IPS-18a (cell line): ENCODE data around the gene AGAP1.
"Not testable (repeated sequence)": the region's sequence is repeated elsewhere in the genome, so short reads cannot be mapped to it uniquely, and the experiment has no call there.

Source experiments
- H3K27ac ChIP-seq: one replicate; pipeline ENCODE4 v1.5.1; 2013; ENCODE audit warnings: low read length
- H3K27me3 ChIP-seq: one replicate; pipeline ENCODE4 v1.6.1; 2013; ENCODE audit warnings: mild to moderate bottlenecking, low read length; ENCODE audit not compliant: control insufficient read depth, insufficient read depth
- H3K36me3 ChIP-seq: one replicate; pipeline ENCODE4 v1.6.1; 2013; ENCODE audit warnings: low read depth, low read length; ENCODE audit not compliant: control insufficient read depth
- H3K4me1 ChIP-seq: one replicate; pipeline ENCODE4 v1.6.1; 2013; ENCODE audit warnings: low read depth, low read length; ENCODE audit not compliant: control insufficient read depth
- H3K4me3 ChIP-seq: one replicate; pipeline ENCODE4 v1.5.1; 2013; ENCODE audit warnings: low read length
- H3K9ac ChIP-seq: one replicate; pipeline ENCODE4 v1.6.1; 2013; ENCODE audit warnings: mild to moderate bottlenecking, low read length, moderate library complexity
- H3K9me3 ChIP-seq: one replicate; pipeline ENCODE4 v1.6.1; 2013; ENCODE audit warnings: low read depth, low read length; ENCODE audit not compliant: control insufficient read depth

Gene AGAP1

DNA sequence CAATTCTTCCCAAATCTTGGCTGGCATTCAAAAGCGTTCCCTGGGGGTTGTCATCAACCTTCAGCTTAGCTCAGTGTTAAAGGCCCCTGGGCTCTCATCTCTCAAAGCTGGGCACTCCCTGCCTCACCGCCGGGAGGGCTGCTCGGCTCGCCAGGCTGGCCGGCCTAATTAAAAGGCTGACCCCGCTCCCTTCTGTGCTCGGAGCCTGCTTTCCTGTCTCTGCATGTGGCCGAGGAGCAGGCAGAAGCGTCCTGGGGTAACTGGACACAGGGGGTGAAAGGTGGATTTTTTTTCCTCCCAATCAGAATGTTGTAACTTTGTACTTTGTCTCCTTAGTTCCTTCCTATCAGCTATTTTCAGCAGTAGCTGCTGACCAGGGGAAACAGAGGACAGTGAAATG, 443.2 kb downstream of the AGAP1 start:
- Histone ChIP-seq H3K27me3 (no peaks in the 10 kb centered on the region), H3K9ac (no peak overlapping the region), H3K4me3 (no peak overlapping the region), H3K36me3 (no peaks in the 10 kb centered on the region), H3K9me3 (no peaks in the 10 kb centered on the region), H3K27ac (no peak overlapping the region), H3K4me1 (no peaks in the 10 kb centered on the region)

DNA sequence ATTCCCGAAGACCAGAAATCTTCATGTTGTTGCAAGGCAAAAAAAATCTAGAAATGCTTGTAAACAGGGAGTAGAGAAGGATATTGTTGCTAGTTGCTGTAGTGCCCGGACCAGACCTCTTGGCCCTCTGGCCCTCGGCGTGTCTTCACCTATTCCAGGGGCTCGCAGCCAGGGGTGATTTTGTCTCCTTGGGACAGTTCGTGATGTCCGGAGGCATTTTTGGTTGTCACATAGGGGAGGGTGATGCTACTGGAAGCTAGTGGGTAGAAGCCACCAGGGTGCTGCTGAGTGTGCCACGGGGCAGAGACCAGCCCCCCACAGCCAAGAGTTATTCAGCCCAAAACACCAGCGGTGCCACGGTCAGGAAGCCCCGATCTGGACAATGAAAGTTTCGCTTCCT, 443.7 kb downstream of the AGAP1 start:
- H3K27ac ChIP-seq = no peak overlapping the region

DNA sequence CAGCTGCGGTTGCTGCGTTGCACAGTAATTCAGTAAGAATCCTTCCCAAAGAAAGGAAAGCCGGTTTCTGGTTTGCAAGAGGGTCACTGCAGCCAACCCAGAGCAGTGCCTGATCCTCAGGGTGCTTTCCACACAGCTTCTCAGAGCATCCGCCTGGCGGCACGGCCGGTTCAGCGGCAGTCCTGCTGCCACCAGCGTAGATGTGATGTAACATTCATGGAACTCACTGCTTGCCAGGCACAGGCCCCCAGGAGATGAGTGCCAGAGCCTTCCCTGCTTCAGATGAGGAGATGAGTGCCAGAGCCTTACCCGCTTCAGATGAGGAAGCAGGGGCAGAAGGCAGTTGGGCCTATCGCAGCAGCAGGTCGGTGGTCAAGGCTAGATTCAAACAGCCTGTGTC, 444.1 kb downstream of the AGAP1 start:
- no peak overlapping the region for H3K9ac ChIP-seq
- H3K27ac ChIP-seq = no peak overlapping the region
- H3K9me3 ChIP-seq = no peaks in the 10 kb centered on the region
- no peaks in the 10 kb centered on the region for H3K27me3 ChIP-seq
- H3K36me3 ChIP-seq = no peaks in the 10 kb centered on the region
- H3K4me1 ChIP-seq = no peaks in the 10 kb centered on the region
- H3K4me3 ChIP-seq = no peak overlapping the region

More for the DNA sequence above, 443.7 kb downstream of the AGAP1 start:
- no peak overlapping the region for H3K9ac ChIP-seq
- no peaks in the 10 kb centered on the region for H3K4me1 ChIP-seq
- H3K4me3 ChIP-seq = no peak overlapping the region
- H3K36me3 ChIP-seq = no peaks in the 10 kb centered on the region
- H3K27me3 ChIP-seq = no peaks in the 10 kb centered on the region
- no peaks in the 10 kb centered on the region for H3K9me3 ChIP-seq

DNA sequence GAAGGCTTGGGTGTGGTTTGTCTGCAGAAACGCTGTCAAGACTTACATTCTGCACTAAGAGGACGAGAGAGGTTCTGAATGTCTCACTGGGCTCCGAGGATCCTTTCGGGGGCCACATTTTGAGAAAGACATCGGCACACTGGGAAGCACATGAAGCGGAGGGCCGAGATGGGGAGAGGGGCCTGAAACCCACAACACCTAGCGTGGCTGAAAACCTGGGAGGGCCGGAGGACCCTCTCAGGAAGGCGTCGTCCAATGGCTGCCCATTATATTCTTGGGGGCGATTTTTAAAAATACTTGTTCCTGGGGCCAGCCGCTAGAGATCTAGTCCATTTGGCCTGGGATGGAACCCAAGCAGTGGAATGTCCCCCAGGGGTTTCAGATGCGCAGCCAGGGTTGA, 444.8 kb downstream of the AGAP1 start:
- Histone ChIP-seq H3K36me3 (no peaks in the 10 kb centered on the region), H3K4me3 (no peak overlapping the region), H3K9me3 (no peaks in the 10 kb centered on the region), H3K9ac (no peak overlapping the region), H3K27ac (no peak overlapping the region), H3K27me3 (no peaks in the 10 kb centered on the region), H3K4me1 (no peaks in the 10 kb centered on the region)

DNA sequence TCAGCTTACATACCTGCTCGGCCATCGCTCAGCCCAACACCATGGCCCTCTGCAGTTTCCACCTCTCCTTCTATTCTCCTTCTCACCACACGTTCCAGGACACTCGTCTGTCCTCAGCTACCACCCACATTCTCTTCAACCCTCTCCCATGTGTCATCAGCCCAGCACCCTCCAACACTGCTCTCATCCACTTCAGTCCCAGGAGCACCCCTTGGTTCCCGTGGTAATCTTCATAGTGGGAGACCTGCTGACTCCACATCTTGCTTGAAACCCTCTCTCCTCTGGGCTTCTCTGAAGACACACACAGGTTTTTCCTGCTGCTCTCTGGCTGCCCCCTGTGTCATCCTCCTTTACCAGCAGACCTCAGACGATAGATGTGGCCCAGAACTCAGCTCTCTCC, 445.6 kb downstream of the AGAP1 start:
- Histone ChIP-seq H3K27ac (no peak overlapping the region), H3K4me3 (no peak overlapping the region), H3K9ac (no peak overlapping the region), H3K36me3 (no peaks in the 10 kb centered on the region), H3K4me1 (no peaks in the 10 kb centered on the region), H3K27me3 (no peaks in the 10 kb centered on the region), H3K9me3 (no peaks in the 10 kb centered on the region)

DNA sequence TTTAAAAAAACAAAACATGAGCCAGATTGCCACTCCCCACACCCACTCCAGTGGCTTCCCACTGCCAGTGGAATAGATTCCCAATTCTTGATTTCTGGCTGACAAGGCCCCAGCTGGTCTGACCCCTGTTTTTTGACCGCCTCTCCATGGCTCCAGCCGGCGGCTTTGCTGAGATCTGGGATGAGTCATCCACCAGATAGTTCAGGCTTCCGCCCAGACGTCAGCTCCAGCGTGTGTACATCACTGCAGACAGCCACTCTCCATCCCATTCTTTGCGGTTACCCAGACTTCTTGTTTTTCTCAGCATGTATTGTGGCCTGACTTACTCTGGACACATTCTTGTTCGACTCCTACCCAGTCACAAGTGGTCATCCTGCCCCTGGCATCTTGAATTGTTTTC, 446.5 kb downstream of the AGAP1 start:
- Histone ChIP-seq H3K27me3 (no peaks in the 10 kb centered on the region), H3K4me3 (no peak overlapping the region), H3K9me3 (no peaks in the 10 kb centered on the region), H3K36me3 (no peaks in the 10 kb centered on the region), H3K27ac (no peak overlapping the region), H3K9ac (no peak overlapping the region), H3K4me1 (no peaks in the 10 kb centered on the region)

DNA sequence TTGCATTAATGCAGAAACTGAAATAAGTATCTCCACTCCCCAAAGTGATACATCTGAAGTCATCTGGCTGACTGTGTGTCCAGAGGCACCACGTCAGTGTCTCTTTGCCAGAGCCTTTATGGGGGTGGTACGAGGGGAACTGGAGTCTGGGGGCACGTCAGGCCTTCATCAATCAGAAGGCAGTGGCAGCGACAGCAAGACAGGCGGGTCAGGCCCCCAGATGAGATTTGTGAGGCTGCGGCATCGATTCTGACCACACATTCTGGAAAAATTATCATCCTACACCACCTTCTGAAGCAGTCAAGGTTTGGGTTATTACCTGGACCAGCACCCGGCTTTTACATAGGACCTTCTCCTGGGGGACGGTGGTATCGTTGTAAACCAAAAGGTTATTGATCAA, 450.7 kb downstream of the AGAP1 start:
- Histone ChIP-seq H3K4me3 (no peak overlapping the region), H3K9ac (no peak overlapping the region), H3K27ac (no peak overlapping the region), H3K9me3 (no peaks in the 10 kb centered on the region), H3K27me3 (no peaks in the 10 kb centered on the region), H3K4me1 (peaks cover 4% of the 10 kb centered on the region), H3K36me3 (no peaks in the 10 kb centered on the region)

DNA sequence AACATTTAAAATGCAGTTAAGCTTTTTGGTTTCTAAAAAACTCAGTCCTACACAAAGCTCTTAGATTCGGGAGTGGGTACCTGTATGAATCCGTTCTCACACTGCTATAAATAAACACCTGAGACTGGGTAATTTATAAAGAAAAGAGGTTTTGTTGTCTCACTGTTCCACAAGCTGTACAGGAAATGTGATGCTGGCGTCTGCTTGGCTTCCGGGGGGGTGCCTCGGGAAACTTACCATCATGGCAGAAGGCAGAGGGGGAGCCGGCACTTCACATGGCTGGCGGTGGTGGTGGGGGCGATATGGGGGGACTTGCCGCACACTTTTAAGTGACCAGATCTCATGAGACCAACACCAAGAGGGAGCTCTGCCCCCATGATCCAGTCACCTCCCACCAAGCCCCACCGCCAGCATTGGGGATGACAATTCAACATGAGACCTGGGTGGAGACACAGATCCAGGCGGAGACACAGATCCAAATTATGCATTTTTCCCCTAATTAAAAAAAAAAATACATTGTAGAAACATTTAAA, 451.8 kb downstream of the AGAP1 start:
- Histone ChIP-seq H3K36me3 (no peaks in the 10 kb centered on the region), H3K27me3 (no peaks in the 10 kb centered on the region), H3K4me1 (peaks cover 14% of the 10 kb centered on the region), H3K27ac (no peak overlapping the region), H3K4me3 (no peak overlapping the region), H3K9ac (no peak overlapping the region), H3K9me3 (no peaks in the 10 kb centered on the region)

DNA sequence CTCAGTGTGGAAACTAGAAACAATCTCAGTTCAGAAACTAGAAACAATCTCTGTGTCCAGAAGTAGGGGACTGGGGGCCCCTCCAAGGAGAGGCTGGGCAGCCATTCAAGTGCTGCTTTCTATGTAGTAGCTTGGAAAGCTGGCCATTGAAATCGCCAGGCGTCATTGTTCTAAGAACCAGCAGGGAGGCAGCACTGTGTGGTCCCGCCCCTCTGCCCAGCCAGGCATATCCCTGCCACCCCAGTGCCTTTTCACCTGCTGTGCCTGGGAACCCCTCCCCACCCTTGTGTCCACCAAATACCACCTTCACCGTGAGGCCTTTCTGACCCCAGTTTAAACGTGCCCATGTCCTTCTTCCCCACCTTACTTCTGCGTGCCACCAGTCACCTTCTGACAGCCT, 452.7 kb downstream of the AGAP1 start:
- no peak overlapping the region for H3K27ac ChIP-seq
- H3K27me3 ChIP-seq = no peaks in the 10 kb centered on the region
- peaks cover 21% of the 10 kb centered on the region for H3K4me1 ChIP-seq
- no peak overlapping the region for H3K4me3 ChIP-seq
- no peaks in the 10 kb centered on the region for H3K9me3 ChIP-seq
- H3K36me3 ChIP-seq = no peaks in the 10 kb centered on the region
- no peak overlapping the region for H3K9ac ChIP-seq

DNA sequence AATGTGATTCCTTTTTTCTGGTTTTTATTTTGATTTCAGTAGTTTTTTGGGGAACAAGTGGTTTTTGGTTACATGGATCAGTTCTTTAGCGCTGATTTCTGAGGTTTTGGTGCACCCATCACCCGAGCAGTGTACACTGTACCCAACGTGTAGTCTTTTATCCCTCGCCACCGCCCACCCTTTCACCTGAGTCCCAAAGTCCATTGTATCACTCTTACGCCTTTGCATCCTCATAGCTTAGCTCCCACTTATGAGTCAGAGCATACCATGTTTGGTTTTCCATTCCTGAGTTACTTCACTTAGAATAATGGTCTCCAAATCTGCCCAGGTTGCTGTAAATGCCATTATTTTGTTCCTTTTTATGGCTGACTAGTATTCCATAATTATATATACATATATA, 453.2 kb downstream of the AGAP1 start:
- H3K9me3 ChIP-seq, H3K4me3 ChIP-seq, H3K9ac ChIP-seq, H3K27me3 ChIP-seq, H3K36me3 ChIP-seq, H3K27ac ChIP-seq: not testable (repeated sequence)
- peaks cover 25% of the 10 kb centered on the region for H3K4me1 ChIP-seq

DNA sequence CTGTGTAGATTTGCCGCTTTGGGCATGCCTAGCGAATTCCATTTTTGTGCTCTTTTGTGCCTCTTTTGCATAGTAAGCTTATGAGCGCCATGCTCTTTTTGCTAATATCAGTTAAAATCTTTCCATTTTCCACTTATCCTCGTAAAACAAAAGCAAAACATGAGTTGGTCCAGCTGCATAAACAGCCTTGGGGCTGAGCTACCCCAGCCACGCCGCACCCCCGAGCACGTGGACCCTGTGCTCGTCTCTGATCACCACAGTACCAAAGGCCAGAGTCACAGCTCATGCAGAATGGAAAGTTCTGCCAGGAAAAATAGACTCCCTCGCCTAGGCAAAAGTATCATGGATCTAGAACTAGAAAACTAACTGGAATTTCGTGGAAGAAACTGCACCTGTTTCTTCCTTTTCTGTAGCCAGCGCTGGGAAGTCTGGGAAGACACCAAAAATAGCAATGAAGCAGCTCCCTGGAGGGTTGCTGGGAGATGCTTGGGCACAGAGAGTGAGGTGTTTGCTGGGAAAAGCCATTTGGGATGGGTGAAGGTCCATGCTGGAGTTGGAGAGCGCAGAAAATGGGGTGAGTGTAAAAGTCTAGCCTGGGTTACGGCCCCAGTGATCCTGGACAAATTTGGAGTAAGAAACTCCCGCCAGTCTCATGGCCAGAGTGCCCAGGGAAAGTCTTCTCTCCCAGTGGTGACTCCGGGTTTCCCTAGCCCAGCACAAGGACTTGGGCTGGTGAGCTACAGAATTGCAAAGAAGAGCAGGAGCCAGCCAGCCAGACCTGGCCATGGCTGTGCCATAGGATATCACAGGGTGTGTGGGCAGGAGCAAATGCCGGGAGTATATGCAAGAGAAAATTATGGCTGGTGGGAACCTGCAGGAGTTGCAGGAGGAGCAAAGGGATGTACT, 456.0 kb downstream of the AGAP1 start:
- Histone ChIP-seq H3K4me3 (no peak overlapping the region), H3K36me3 (no peaks in the 10 kb centered on the region), H3K4me1 (peaks cover 26% of the 10 kb centered on the region), H3K27ac (no peak overlapping the region), H3K9ac (no peak overlapping the region), H3K9me3 (no peaks in the 10 kb centered on the region), H3K27me3 (no peaks in the 10 kb centered on the region)

DNA sequence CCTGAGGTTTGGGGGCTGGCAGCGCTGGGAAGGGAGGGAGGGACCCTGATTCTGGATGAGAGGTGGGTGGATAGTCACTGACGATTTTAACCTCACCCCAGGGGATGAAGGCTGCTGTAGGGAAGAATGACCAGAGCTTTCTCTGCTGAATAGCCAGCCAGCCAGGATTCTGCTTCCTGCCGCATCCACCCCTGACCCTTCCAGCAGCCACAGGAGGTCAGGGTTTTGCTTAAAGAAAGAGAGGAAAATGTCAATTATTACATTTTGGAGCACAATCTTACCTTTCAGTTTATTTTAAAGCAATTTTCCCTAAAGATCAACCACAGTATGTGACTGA, 456.6 kb downstream of the AGAP1 start:
- no peaks in the 10 kb centered on the region for H3K9me3 ChIP-seq
- no peak overlapping the region for H3K4me3 ChIP-seq
- H3K9ac ChIP-seq = no peak overlapping the region
- no peaks in the 10 kb centered on the region for H3K36me3 ChIP-seq
- peaks cover 26% of the 10 kb centered on the region for H3K4me1 ChIP-seq
- no peaks in the 10 kb centered on the region for H3K27me3 ChIP-seq
- no peak overlapping the region for H3K27ac ChIP-seq
